AG10803 (cell line): ENCODE results near the gene GALNTL6.

Experiments
- DNase-seq: peaks from one replicate; pipeline ENCODE4 v3.0.0; 2010; ENCODE audit warnings: low read depth
- H3K4me3 ChIP-seq: 2 replicates; pipeline ENCODE4 v1.5.1; 2011; ENCODE audit warnings: mild to moderate bottlenecking, low read length, control low read depth
- CTCF ChIP-seq: conservative IDR thresholded peaks from 2 replicates; pipeline ENCODE4 v1.5.1; 2011; ENCODE audit warnings: mild to moderate bottlenecking, low read length, control low read depth, inconsistent platforms

GALNTL6 gene

GRCh38 chr4:172698256-172698655, 885.1 kb downstream of the GALNTL6 start:
- TF ChIP-seq CTCF: no peak
- no peak for DNase-seq
- H3K4me3 ChIP-seq: no peak overlapping the region

GRCh38 chr4:172705565-172705964, 892.4 kb downstream of the GALNTL6 start:
- no peak for TF ChIP-seq CTCF
- DNase-seq: no peak

GRCh38 chr4:172706000-172706399, 892.8 kb downstream of the GALNTL6 start:
- no peak overlapping the region for H3K4me3 ChIP-seq
- no peak for DNase-seq
- TF ChIP-seq CTCF: no peak

More at GRCh38 chr4:172705565-172705964, 892.4 kb downstream of the GALNTL6 start:
- H3K4me3 ChIP-seq: no peak overlapping the region

- DNase-seq: no peak
- no peak for TF ChIP-seq CTCF
Measured at GRCh38 chr4:172707622-172708021, 894.4 kb downstream of the GALNTL6 start.

GRCh38 chr4:172708184-172708583, 895.0 kb downstream of the GALNTL6 start:
- H3K4me3 ChIP-seq: no peak overlapping the region
- no peak for DNase-seq
- TF ChIP-seq CTCF: no peak

More at GRCh38 chr4:172707622-172708021, 894.4 kb downstream of the GALNTL6 start:
- H3K4me3 ChIP-seq: no peak overlapping the region

- no peak for TF ChIP-seq CTCF
- no peak overlapping the region for H3K4me3 ChIP-seq
- no peak for DNase-seq
Measured at GRCh38 chr4:172709376-172709775, 896.2 kb downstream of the GALNTL6 start.

- no peak overlapping the region for H3K4me3 ChIP-seq
- no peak for DNase-seq
- TF ChIP-seq CTCF: no peak
Measured at GRCh38 chr4:172716291-172716690, 903.1 kb downstream of the GALNTL6 start.
